Activated naive CD8-positive, alpha-beta T cell (primary cell): ENCODE measurements around the gene PTPRN2.
"Not testable (repeated sequence)": the region's sequence is repeated elsewhere in the genome, so short reads cannot be mapped to it uniquely, and the experiment has no call there.

ENCODE experiments used
- H3K27ac Mint-ChIP-seq: one replicate; pipeline ENCODE4 v1.8.0; 2021; ENCODE audit warnings: mixed read lengths
- H3K27me3 Mint-ChIP-seq: one replicate; pipeline ENCODE4 v1.8.0; 2021; ENCODE audit warnings: mixed read lengths
- H3K36me3 Mint-ChIP-seq: one replicate; pipeline ENCODE4 v1.8.0; 2021; ENCODE audit warnings: mixed read lengths
- H3K4me1 Mint-ChIP-seq: one replicate; pipeline ENCODE4 v1.8.0; 2021; ENCODE audit warnings: low read depth, mixed read lengths
- H3K4me3 Mint-ChIP-seq: one replicate; pipeline ENCODE4 v1.8.0; 2021; ENCODE audit warnings: mild to moderate bottlenecking, mixed read lengths
- H3K9me3 Mint-ChIP-seq: one replicate; pipeline ENCODE4 v1.8.0; 2021; ENCODE audit warnings: low read depth, mixed read lengths

The PTPRN2 gene

GRCh38 chr7:157597562-157597961 is 990.1 kb downstream of the PTPRN2 start:
- Mint-ChIP-seq H3K9me3 (no peaks in the 10 kb centered on the region), H3K27ac (no peak overlapping the region), H3K27me3 (peaks cover 2% of the 10 kb centered on the region), H3K4me1 (peaks cover 5% of the 10 kb centered on the region), H3K4me3 (no peak overlapping the region), H3K36me3 (no peaks in the 10 kb centered on the region)

GRCh38 chr7:157596881-157597280 is 990.7 kb downstream of the PTPRN2 start:
- Mint-ChIP-seq H3K27ac (no peak overlapping the region), H3K4me1 (peaks cover 5% of the 10 kb centered on the region), H3K27me3 (peaks cover 2% of the 10 kb centered on the region), H3K4me3 (no peak overlapping the region), H3K36me3 (no peaks in the 10 kb centered on the region), H3K9me3 (no peaks in the 10 kb centered on the region)

- Mint-ChIP-seq H3K4me3 (no peak overlapping the region), H3K27me3 (peaks cover 4% of the 10 kb centered on the region), H3K27ac (no peak overlapping the region), H3K4me1 (peaks cover 5% of the 10 kb centered on the region), H3K36me3 (no peaks in the 10 kb centered on the region), H3K9me3 (no peaks in the 10 kb centered on the region)
Measured at GRCh38 chr7:157596471-157596870, 991.2 kb downstream of the PTPRN2 start.

- no peak overlapping the region for H3K27ac Mint-ChIP-seq
- H3K9me3 Mint-ChIP-seq: no peaks in the 10 kb centered on the region
- H3K4me3 Mint-ChIP-seq: no peak overlapping the region
- peaks cover 5% of the 10 kb centered on the region for H3K27me3 Mint-ChIP-seq
- no peaks in the 10 kb centered on the region for H3K36me3 Mint-ChIP-seq
- H3K4me1 Mint-ChIP-seq: peaks cover 5% of the 10 kb centered on the region
Measured at GRCh38 chr7:157596026-157596425, 991.6 kb downstream of the PTPRN2 start.

GRCh38 chr7:157595086-157595855 is 992.4 kb downstream of the PTPRN2 start:
- Mint-ChIP-seq H3K4me1 (peaks cover 5% of the 10 kb centered on the region), H3K27me3 (peaks cover 8% of the 10 kb centered on the region), H3K9me3 (no peaks in the 10 kb centered on the region), H3K4me3 (no peak overlapping the region), H3K27ac (no peak overlapping the region), H3K36me3 (no peaks in the 10 kb centered on the region)

GRCh38 chr7:157594306-157594705 is 993.3 kb downstream of the PTPRN2 start:
- Mint-ChIP-seq H3K4me3 (no peak overlapping the region), H3K27me3 (peaks cover 8% of the 10 kb centered on the region), H3K4me1 (peaks cover 5% of the 10 kb centered on the region), H3K9me3 (no peaks in the 10 kb centered on the region), H3K36me3 (no peaks in the 10 kb centered on the region), H3K27ac (no peak overlapping the region)

GRCh38 chr7:157593541-157593940 is 994.1 kb downstream of the PTPRN2 start:
- H3K4me3 Mint-ChIP-seq: no peak overlapping the region
- no peaks in the 10 kb centered on the region for H3K9me3 Mint-ChIP-seq
- no peaks in the 10 kb centered on the region for H3K36me3 Mint-ChIP-seq
- H3K27ac Mint-ChIP-seq: no peak overlapping the region
- H3K27me3 Mint-ChIP-seq: peaks cover 12% of the 10 kb centered on the region
- H3K4me1 Mint-ChIP-seq: peaks cover 5% of the 10 kb centered on the region

- H3K36me3 Mint-ChIP-seq, H3K9me3 Mint-ChIP-seq, H3K4me1 Mint-ChIP-seq, H3K4me3 Mint-ChIP-seq, H3K27ac Mint-ChIP-seq: not testable (repeated sequence)
- H3K27me3 Mint-ChIP-seq: peaks cover 13% of the 10 kb centered on the region
Measured at GRCh38 chr7:157592636-157593320, 994.8 kb downstream of the PTPRN2 start.

GRCh38 chr7:157590526-157590925 is 997.1 kb downstream of the PTPRN2 start:
- peaks cover 13% of the 10 kb centered on the region for H3K27me3 Mint-ChIP-seq
- peaks cover 7% of the 10 kb centered on the region for H3K4me1 Mint-ChIP-seq
- H3K4me3 Mint-ChIP-seq: no peak overlapping the region
- no peaks in the 10 kb centered on the region for H3K36me3 Mint-ChIP-seq
- H3K27ac Mint-ChIP-seq: no peak overlapping the region
- no peaks in the 10 kb centered on the region for H3K9me3 Mint-ChIP-seq

GRCh38 chr7:157589680-157590079 is 997.9 kb downstream of the PTPRN2 start:
- no peaks in the 10 kb centered on the region for H3K36me3 Mint-ChIP-seq
- no peaks in the 10 kb centered on the region for H3K9me3 Mint-ChIP-seq
- peaks cover 15% of the 10 kb centered on the region for H3K4me1 Mint-ChIP-seq
- peaks cover 13% of the 10 kb centered on the region for H3K27me3 Mint-ChIP-seq
- H3K27ac Mint-ChIP-seq: no peak overlapping the region
- no peak overlapping the region for H3K4me3 Mint-ChIP-seq

- H3K27me3 Mint-ChIP-seq: peaks cover 14% of the 10 kb centered on the region
- no peaks in the 10 kb centered on the region for H3K36me3 Mint-ChIP-seq
- no peaks in the 10 kb centered on the region for H3K9me3 Mint-ChIP-seq
- H3K4me3 Mint-ChIP-seq: no peak overlapping the region
- peaks cover 20% of the 10 kb centered on the region for H3K4me1 Mint-ChIP-seq
- H3K27ac Mint-ChIP-seq: no peak overlapping the region
Measured at GRCh38 chr7:157587805-157588560, 999.6 kb downstream of the PTPRN2 start.

- Mint-ChIP-seq H3K27me3 (peaks cover 14% of the 10 kb centered on the region), H3K4me3 (no peak overlapping the region), H3K36me3 (no peaks in the 10 kb centered on the region), H3K27ac (no peak overlapping the region), H3K9me3 (no peaks in the 10 kb centered on the region), H3K4me1 (peaks cover 20% of the 10 kb centered on the region)
Measured at GRCh38 chr7:157587051-157587804, 1000.4 kb downstream of the PTPRN2 start.

- H3K9me3 Mint-ChIP-seq: no peaks in the 10 kb centered on the region
- peaks cover 20% of the 10 kb centered on the region for H3K4me1 Mint-ChIP-seq
- H3K36me3 Mint-ChIP-seq: no peaks in the 10 kb centered on the region
- H3K4me3 Mint-ChIP-seq: no peak overlapping the region
- peaks cover 14% of the 10 kb centered on the region for H3K27me3 Mint-ChIP-seq
- no peak overlapping the region for H3K27ac Mint-ChIP-seq
Measured at GRCh38 chr7:157586426-157586955, 1001.1 kb downstream of the PTPRN2 start.

GRCh38 chr7:157585113-157585861 is 1002.3 kb downstream of the PTPRN2 start:
- Mint-ChIP-seq H3K4me3 (peak overlapping the region; percentile 76), H3K27me3 (peaks cover 10% of the 10 kb centered on the region), H3K27ac (no peak overlapping the region), H3K36me3 (no peaks in the 10 kb centered on the region), H3K9me3 (no peaks in the 10 kb centered on the region), H3K4me1 (peaks cover 20% of the 10 kb centered on the region)
